Activated CD8-positive, alpha-beta T cell treated with anti-CD3 and anti-CD28 coated beads, Interleukin-2, amount 10 ng/mL, durations not matched to agents 7 days and 5 days (primary cell): ENCODE data around the gene PPP5C. TPM values are rescaled to one million over a fixed set of nuclear protein-coding genes. Genes with fewer than 3 reads are reported as not detected.
"Not testable (repeated sequence)": the region's sequence is repeated elsewhere in the genome, so short reads cannot be mapped to it uniquely, and the experiment has no call there.

ENCODE experiments used
- ATAC-seq: fragments of 150-1000 bp; cut with Tn5 transposase; one replicate; pipeline ENCODE4 v1.10.0; 2021; ENCODE audit warnings: moderate library complexity
- CTCF ChIA-PET: fragments of 350-600 bp; sonication (Branson Sonifier 250); formaldehyde crosslinking; loops from one replicate; lab custom pipeline; 2021; ENCODE audit warnings: antibody characterized with exemption; lab: Charles Lee
- POLR2A ChIA-PET: fragments of 350-600 bp; sonication (Branson Sonifier 250); formaldehyde crosslinking; loops from one replicate; lab custom pipeline; 2021; ENCODE audit warnings: antibody characterized with exemption; lab: Charles Lee
- DNase-seq: peaks from one replicate; pipeline ENCODE4 v3.0.0-alpha.2; 2020
- H3K27ac Mint-ChIP-seq: one replicate; pipeline ENCODE4 v1.8.0; 2021; ENCODE audit warnings: mild to moderate bottlenecking, mixed read lengths
- H3K27me3 Mint-ChIP-seq: one replicate; pipeline ENCODE4 v1.8.0; 2021; ENCODE audit warnings: low read depth, mixed read lengths
- H3K36me3 Mint-ChIP-seq: one replicate; pipeline ENCODE4 v1.8.0; 2021; ENCODE audit warnings: low read depth, mixed read lengths
- H3K4me1 Mint-ChIP-seq: one replicate; pipeline ENCODE4 v1.8.0; 2021; ENCODE audit warnings: low read depth, mixed read lengths
- H3K4me3 Mint-ChIP-seq: one replicate; pipeline ENCODE4 v1.8.0; 2021; ENCODE audit warnings: mild to moderate bottlenecking, mixed read lengths
- H3K9me3 Mint-ChIP-seq: one replicate; pipeline ENCODE4 v1.8.0; 2022; ENCODE audit warnings: mixed read lengths; ENCODE audit not compliant: insufficient read depth
- total RNA-seq, 2 experiments: library from RNA; stranded (reverse); gene quantifications; one replicate each; pipeline ENCODE4 v1.2.3, GENCODE V29; 2021

Gene PPP5C
- total RNA-seq, 2 experiments from 2014 or later = 118 to 126 TPM

- Mint-ChIP-seq H3K4me1 (peaks cover 46% of the 10 kb centered on the region), H3K9me3 (no peaks in the 10 kb centered on the region), H3K27ac (no peak overlapping the region), H3K36me3 (peaks cover 39% of the 10 kb centered on the region), H3K27me3 (no peaks in the 10 kb centered on the region), H3K4me3 (no peak overlapping the region)
- ChIA-PET CTCF (no interaction called here), POLR2A (interaction anchor here (0.9 kb wide), 1 partner anchor 12 kb away, joined by 3 read pairs; no protein-coding TSS in a partner anchor)
- ATAC-seq = no peak
- no peak for DNase-seq
Observed at GRCh38 chr19:46368116-46368515, 21.2 kb downstream of the PPP5C start.

- Mint-ChIP-seq H3K36me3 (peaks cover 29% of the 10 kb centered on the region), H3K27me3 (no peaks in the 10 kb centered on the region), H3K9me3 (no peaks in the 10 kb centered on the region), H3K27ac (no peak overlapping the region), H3K4me3 (no peak overlapping the region), H3K4me1 (peaks cover 35% of the 10 kb centered on the region)
- ChIA-PET POLR2A (no interaction called here), CTCF (interaction anchor here (0.8 to 1.4 kb wide), 6 partner anchors 12 to 26 kb away, joined by 3 to 5 read pairs (median 4); partner anchors contain the start of gene PPP5C)
- ATAC-seq (no peak), DNase-seq (no peak)
Observed at GRCh38 chr19:46369817-46370216, 22.9 kb downstream of the PPP5C start.

GRCh38 chr19:46371371-46371901 is 24.5 kb downstream of the PPP5C start:
- H3K9me3 Mint-ChIP-seq = no peaks in the 10 kb centered on the region
- H3K4me1 Mint-ChIP-seq = peaks cover 24% of the 10 kb centered on the region
- DNase-seq (peak; percentile 49), ATAC-seq (peak; percentile 52)
- H3K27ac Mint-ChIP-seq = peak overlapping the region; percentile 69
- peaks cover 24% of the 10 kb centered on the region for H3K36me3 Mint-ChIP-seq
- H3K4me3 Mint-ChIP-seq = no peak overlapping the region
- ChIA-PET POLR2A (no interaction called here), CTCF (interaction anchor here (0.8 to 2.3 kb wide), 6 partner anchors 14 to 293 kb away, joined by 3 to 10 read pairs (median 4); no protein-coding TSS in a partner anchor)
- no peaks in the 10 kb centered on the region for H3K27me3 Mint-ChIP-seq

- H3K36me3 Mint-ChIP-seq = peaks cover 25% of the 10 kb centered on the region
- H3K27me3 Mint-ChIP-seq = no peaks in the 10 kb centered on the region
- no peaks in the 10 kb centered on the region for H3K9me3 Mint-ChIP-seq
- H3K27ac Mint-ChIP-seq = no peak overlapping the region
- ATAC-seq (no peak), DNase-seq (no peak)
- peaks cover 16% of the 10 kb centered on the region for H3K4me1 Mint-ChIP-seq
- CTCF ChIA-PET = interaction anchor here (1.5 to 2.3 kb wide), 3 partner anchors 15 to 25 kb away, joined by 3 to 10 read pairs (median 5); no protein-coding TSS in a partner anchor
- H3K4me3 Mint-ChIP-seq = no peak overlapping the region
- POLR2A ChIA-PET = no interaction called here
Observed at GRCh38 chr19:46372901-46373490, 26.1 kb downstream of the PPP5C start.

GRCh38 chr19:46373491-46374359 is 26.8 kb downstream of the PPP5C start:
- DNase-seq = no peak
- no peak for ATAC-seq

GRCh38 chr19:46374536-46375475 is 27.9 kb downstream of the PPP5C start:
- CTCF ChIA-PET = interaction anchor here (0.9 kb wide), 1 partner anchor 11 kb away, joined by 3 read pairs; no protein-coding TSS in a partner anchor
- ATAC-seq (no peak), DNase-seq (no peak)
- H3K4me1 Mint-ChIP-seq = peaks cover 18% of the 10 kb centered on the region
- no peak overlapping the region for H3K4me3 Mint-ChIP-seq
- H3K27me3 Mint-ChIP-seq = no peaks in the 10 kb centered on the region
- H3K27ac Mint-ChIP-seq = no peak overlapping the region
- peaks cover 37% of the 10 kb centered on the region for H3K36me3 Mint-ChIP-seq
- no peaks in the 10 kb centered on the region for H3K9me3 Mint-ChIP-seq
- POLR2A ChIA-PET = interaction anchor here (1.0 to 1.8 kb wide), 2 partner anchors 18 to 23 kb away, joined by 3 to 6 read pairs; no protein-coding TSS in a partner anchor

More at GRCh38 chr19:46373491-46374359, 26.8 kb downstream of the PPP5C start:
- ChIA-PET POLR2A (interaction anchor here (1.0 kb wide), 1 partner anchor 22 kb away, joined by 3 read pairs; no protein-coding TSS in a partner anchor), CTCF (interaction anchor here (0.9 kb wide), 1 partner anchor 10 kb away, joined by 3 read pairs; no protein-coding TSS in a partner anchor)
- Mint-ChIP-seq H3K4me1 (peaks cover 16% of the 10 kb centered on the region), H3K9me3 (no peaks in the 10 kb centered on the region), H3K27me3 (no peaks in the 10 kb centered on the region), H3K27ac (no peak overlapping the region), H3K36me3 (peaks cover 30% of the 10 kb centered on the region), H3K4me3 (no peak overlapping the region)

GRCh38 chr19:46375476-46376067 is 28.7 kb downstream of the PPP5C start:
- POLR2A ChIA-PET = interaction anchor here (1.8 kb wide), 1 partner anchor 19 kb away, joined by 6 read pairs; no protein-coding TSS in a partner anchor
- peaks cover 16% of the 10 kb centered on the region for H3K4me1 Mint-ChIP-seq
- DNase-seq = not testable (repeated sequence)

GRCh38 chr19:46376241-46377153 is 29.6 kb downstream of the PPP5C start:
- no peak for ATAC-seq
- H3K27me3 Mint-ChIP-seq = no peaks in the 10 kb centered on the region
- CTCF ChIA-PET = interaction anchor here (1.2 kb wide), 1 partner anchor 18 kb away, joined by 3 read pairs; no protein-coding TSS in a partner anchor

More at GRCh38 chr19:46375476-46376067, 28.7 kb downstream of the PPP5C start:
- H3K4me3 Mint-ChIP-seq, H3K27ac Mint-ChIP-seq, CTCF ChIA-PET, H3K27me3 Mint-ChIP-seq, H3K9me3 Mint-ChIP-seq, ATAC-seq: not testable (repeated sequence)
- peaks cover 41% of the 10 kb centered on the region for H3K36me3 Mint-ChIP-seq

GRCh38 chr19:46378268-46378667 is 31.4 kb downstream of the PPP5C start:
- Mint-ChIP-seq H3K9me3 (no peaks in the 10 kb centered on the region), H3K36me3 (peaks cover 59% of the 10 kb centered on the region)

More at GRCh38 chr19:46376241-46377153, 29.6 kb downstream of the PPP5C start:
- Mint-ChIP-seq H3K4me1 (peaks cover 9% of the 10 kb centered on the region), H3K36me3 (peaks cover 49% of the 10 kb centered on the region), H3K27ac (no peak overlapping the region), H3K4me3 (no peak overlapping the region), H3K9me3 (no peaks in the 10 kb centered on the region)
- DNase-seq = no peak
- POLR2A ChIA-PET = no interaction called here

More at GRCh38 chr19:46378268-46378667, 31.4 kb downstream of the PPP5C start:
- H3K4me1 Mint-ChIP-seq = peaks cover 2% of the 10 kb centered on the region
- no peak overlapping the region for H3K27ac Mint-ChIP-seq
- H3K4me3 Mint-ChIP-seq = no peak overlapping the region
- ATAC-seq = no peak
- CTCF ChIA-PET = interaction anchor here (0.6 to 1.2 kb wide), 2 partner anchors 16 to 609 kb away, joined by 3 read pairs; partner anchors contain the start of gene SIX5
- DNase-seq = no peak
- POLR2A ChIA-PET = no interaction called here
- H3K27me3 Mint-ChIP-seq = no peaks in the 10 kb centered on the region
